GM06990 (cell line): ENCODE data around the gene MAPK10.
A peak's percentile ranks its signal among the peaks of the same experiment; 100 is the strongest.

Source experiments
- DNase-seq: peaks from one replicate; pipeline ENCODE4 v3.0.0-alpha.2; 2011; ENCODE audit not compliant: insufficient read length; ENCODE audit errors: extremely low read depth
- H3K27me3 ChIP-seq: replicated peaks from 2 replicates; pipeline ENCODE4 v1.6.0; 2011; ENCODE audit warnings: low read length; ENCODE audit not compliant: control insufficient read depth, insufficient read depth
- H3K36me3 ChIP-seq: 2 replicates; pipeline ENCODE4 v1.5.1; 2011; ENCODE audit warnings: low read length; ENCODE audit not compliant: control insufficient read depth, insufficient read depth
- H3K4me3 ChIP-seq: replicated peaks from 2 replicates; pipeline ENCODE4 v1.5.1; 2011; ENCODE audit warnings: low read depth, mild to moderate bottlenecking, control low read depth, low read length
- CTCF ChIP-seq: IDR thresholded peaks from 2 replicates; pipeline ENCODE4 v1.5.1; 2011; ENCODE audit warnings: low read length, control low read depth, mild to moderate bottlenecking, inconsistent platforms; ENCODE audit not compliant: insufficient read depth, poor library complexity, severe bottlenecking

Gene MAPK10

DNA sequence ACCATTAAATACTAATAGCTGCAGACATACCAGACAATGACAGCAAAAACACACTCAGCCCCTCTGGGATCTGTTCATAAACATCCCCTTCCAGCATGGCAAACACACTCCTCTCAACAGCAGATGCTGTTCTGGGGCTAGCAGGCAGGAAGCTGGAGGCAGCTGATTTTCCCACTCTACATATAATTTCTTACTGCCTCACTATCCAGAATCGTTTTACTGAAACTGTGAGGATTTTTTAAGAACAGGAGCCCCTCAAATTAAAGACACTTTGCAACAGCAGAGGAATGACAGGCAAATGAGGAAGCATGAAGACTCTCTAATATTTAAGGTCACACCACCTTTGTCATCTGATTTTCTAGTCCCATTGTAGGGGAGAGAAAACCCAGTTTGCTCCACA is 2.2 kb downstream of the MAPK10 start:
- Histone ChIP-seq H3K36me3 (no peaks in the 10 kb centered on the region), H3K4me3 (no peak overlapping the region), H3K27me3 (no peaks in the 10 kb centered on the region)
- no peak for TF ChIP-seq CTCF
- DNase-seq = no peak

DNA sequence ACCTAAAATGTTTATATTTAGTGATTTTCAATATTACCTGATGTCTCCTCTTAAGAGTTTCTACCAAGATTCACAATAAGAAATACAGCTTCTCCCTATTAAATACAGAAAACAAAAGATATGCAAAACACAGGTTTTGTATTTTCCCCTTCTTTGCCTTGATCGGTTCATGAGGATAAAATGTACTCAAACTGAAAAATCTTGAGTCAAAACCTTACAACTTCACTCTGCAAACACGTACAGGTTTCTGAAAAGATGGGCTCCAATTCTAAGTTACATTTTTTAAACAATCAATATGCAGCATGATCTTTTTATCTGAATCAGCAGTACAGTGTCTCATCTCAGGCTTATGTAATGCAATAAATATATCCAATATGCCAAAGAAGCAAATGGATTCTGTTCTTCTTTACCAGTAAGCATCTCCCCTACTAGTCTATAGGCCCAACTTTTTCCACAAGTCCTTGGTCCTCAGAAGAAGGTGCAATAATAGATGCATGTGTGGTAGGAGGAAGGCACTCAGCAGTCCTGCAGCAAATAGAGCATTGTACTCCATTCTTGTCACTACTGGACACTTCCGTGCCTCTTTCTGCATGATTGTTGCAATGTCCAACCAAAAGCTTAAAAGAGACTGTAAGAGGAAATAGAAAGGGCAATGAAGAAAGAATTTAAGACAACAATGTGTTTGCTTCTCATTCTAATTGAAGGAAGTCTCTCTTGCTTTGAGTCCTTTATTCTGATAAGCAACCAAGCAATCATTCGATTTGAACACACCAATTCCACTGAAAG is 3.2 kb downstream of the MAPK10 start:
- peak; percentile 8 for DNase-seq
- no peak for TF ChIP-seq CTCF
- H3K4me3 ChIP-seq = no peak overlapping the region
- H3K36me3 ChIP-seq = no peaks in the 10 kb centered on the region
- H3K27me3 ChIP-seq = no peaks in the 10 kb centered on the region

DNA sequence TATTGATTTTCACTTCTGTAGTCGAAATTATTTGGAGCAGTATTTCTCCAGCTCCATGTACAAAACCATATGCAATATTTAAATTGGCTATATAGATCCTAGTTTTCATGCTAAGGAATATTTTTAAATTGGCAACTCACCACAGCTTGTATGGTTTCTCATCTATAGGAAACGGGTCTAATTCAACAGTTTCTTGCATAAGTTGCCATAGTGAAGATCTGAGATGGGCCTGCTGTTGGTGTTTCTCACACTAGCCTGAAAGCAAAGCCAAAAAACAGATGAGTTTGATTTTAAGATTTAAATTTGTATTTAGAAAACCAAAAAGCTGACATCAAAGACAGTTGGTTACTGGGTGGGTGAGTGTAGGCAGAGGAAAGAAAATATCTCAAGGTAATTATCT is 5.5 kb downstream of the MAPK10 start:
- TF ChIP-seq CTCF = no peak
- Histone ChIP-seq H3K4me3 (no peak overlapping the region), H3K27me3 (no peaks in the 10 kb centered on the region), H3K36me3 (no peaks in the 10 kb centered on the region)
- DNase-seq = no peak

- no peak for DNase-seq
- TF ChIP-seq CTCF = no peak
- H3K27me3 ChIP-seq = no peaks in the 10 kb centered on the region
- H3K4me3 ChIP-seq = no peak overlapping the region
- H3K36me3 ChIP-seq = no peaks in the 10 kb centered on the region
Observed at GRCh38 chr4:86346320-86346719, 13.5 kb downstream of the MAPK10 start.

DNA sequence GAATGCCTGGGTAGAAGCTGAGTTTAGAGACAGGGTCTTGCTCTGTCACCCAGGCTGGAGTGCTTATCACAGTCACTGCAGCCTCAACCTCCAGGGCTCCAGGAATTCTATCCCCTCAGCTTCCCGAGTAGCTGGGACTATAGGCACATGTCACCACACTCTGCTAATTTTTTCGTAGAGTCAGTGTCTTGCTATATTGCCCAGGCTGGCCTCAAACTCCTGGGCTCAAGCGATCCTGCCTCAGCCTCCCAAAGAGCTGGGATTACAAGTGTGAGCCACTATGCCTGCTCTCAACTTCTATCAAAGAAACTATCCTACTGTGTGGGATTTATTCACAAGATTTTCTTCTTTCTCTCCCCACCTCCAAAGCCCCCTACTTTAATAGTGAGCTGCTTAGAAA is 15.7 kb downstream of the MAPK10 start:
- Histone ChIP-seq H3K4me3 (no peak overlapping the region), H3K27me3 (no peaks in the 10 kb centered on the region), H3K36me3 (no peaks in the 10 kb centered on the region)
- no peak for DNase-seq
- no peak for TF ChIP-seq CTCF
